IMR-90 (cell line): ENCODE data around the gene ISM1.

Experiments used
- BHLHE40 ChIP-seq: fragments of 150-350 bp; IDR thresholded peaks from 2 replicates; pipeline ENCODE4 v1.6.1; 2016; ENCODE audit warnings: mild to moderate bottlenecking, low read depth, low read length
- CTCF ChIP-seq: conservative IDR thresholded peaks from 2 replicates; pipeline ENCODE4 v1.5.1; 2012; ENCODE audit warnings: mild to moderate bottlenecking, low read depth, low read length, improper control_type of control experiment
- ELK1 ChIP-seq: fragments of 150-350 bp; IDR thresholded peaks from 2 replicates; pipeline ENCODE4 v1.6.1; 2016; ENCODE audit warnings: low read depth, mild to moderate bottlenecking, low read length, moderate library complexity, borderline replicate concordance

GRCh38 chr20:13229538-13229937 lies 8.5 kb downstream of the ISM1 start:
- TF ChIP-seq CTCF: no peak
- no peak for TF ChIP-seq BHLHE40
- TF ChIP-seq ELK1: no peak
